AG10803 (cell line): Measurements from ENCODE around the gene HS3ST1.

Experiments used
- DNase-seq: peaks from one replicate; pipeline ENCODE4 v3.0.0; 2010; ENCODE audit warnings: low read depth
- H3K4me3 ChIP-seq: 2 replicates; pipeline ENCODE4 v1.5.1; 2011; ENCODE audit warnings: mild to moderate bottlenecking, low read length, control low read depth
- TF ChIP-seq, protein P1 (sequence below): conservative IDR thresholded peaks from 2 replicates; pipeline ENCODE4 v1.5.1; 2011; ENCODE audit warnings: mild to moderate bottlenecking, low read length, control low read depth, inconsistent platforms

Gene HS3ST1

DNA sequence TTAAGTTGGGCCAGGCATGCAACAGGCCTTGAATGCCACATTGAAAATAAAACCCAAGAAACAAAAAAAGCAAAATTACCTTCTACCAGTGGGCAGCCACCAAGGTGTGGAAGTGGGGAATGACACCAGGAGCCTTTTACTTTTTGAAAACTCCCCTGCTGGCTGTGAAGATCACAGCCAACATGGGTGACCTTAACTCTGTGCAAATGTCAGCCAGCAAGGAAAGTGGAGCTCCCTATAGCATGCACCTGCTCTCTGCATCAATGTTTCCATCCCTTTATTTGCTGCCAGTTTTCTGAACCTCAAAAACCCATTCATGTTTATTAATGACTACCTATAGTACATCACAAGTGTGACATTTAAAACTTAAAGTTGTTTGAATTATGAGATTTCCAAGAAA, 63.7 kb downstream of the HS3ST1 start:
- no peak overlapping the region for H3K4me3 ChIP-seq
- DNase-seq: no peak
- TF ChIP-seq, protein P1, sequence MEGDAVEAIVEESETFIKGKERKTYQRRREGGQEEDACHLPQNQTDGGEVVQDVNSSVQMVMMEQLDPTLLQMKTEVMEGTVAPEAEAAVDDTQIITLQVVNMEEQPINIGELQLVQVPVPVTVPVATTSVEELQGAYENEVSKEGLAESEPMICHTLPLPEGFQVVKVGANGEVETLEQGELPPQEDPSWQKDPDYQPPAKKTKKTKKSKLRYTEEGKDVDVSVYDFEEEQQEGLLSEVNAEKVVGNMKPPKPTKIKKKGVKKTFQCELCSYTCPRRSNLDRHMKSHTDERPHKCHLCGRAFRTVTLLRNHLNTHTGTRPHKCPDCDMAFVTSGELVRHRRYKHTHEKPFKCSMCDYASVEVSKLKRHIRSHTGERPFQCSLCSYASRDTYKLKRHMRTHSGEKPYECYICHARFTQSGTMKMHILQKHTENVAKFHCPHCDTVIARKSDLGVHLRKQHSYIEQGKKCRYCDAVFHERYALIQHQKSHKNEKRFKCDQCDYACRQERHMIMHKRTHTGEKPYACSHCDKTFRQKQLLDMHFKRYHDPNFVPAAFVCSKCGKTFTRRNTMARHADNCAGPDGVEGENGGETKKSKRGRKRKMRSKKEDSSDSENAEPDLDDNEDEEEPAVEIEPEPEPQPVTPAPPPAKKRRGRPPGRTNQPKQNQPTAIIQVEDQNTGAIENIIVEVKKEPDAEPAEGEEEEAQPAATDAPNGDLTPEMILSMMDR: no peak

GRCh38 chr4:11359591-11359990, 69.1 kb downstream of the HS3ST1 start:
- no peak for DNase-seq
- TF ChIP-seq, protein P1: no peak
- no peak overlapping the region for H3K4me3 ChIP-seq

DNA sequence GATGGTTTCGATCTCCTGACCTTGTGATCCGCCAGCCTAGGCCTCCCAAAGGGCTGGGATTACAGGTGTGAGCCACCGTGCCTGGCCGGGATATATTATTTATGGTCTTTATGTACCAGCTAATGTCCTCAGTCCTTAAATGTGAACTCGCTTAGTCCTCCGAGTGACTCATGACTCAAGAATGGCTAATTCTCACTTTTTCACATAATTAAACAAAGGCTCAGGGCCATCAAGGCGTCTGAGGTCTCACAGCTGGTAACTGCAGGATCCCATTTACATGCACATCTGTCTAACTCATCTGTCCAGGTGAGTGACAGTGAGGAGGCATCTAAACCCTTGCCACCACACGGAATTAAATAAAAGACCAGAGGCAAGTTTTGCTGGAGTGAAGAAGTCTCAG, 73.5 kb downstream of the HS3ST1 start:
- no peak for DNase-seq
- TF ChIP-seq, protein P1: no peak

GRCh38 chr4:11354531-11354930, 74.2 kb downstream of the HS3ST1 start:
- DNase-seq: no peak
- no peak overlapping the region for H3K4me3 ChIP-seq
- TF ChIP-seq, protein P1: no peak

More for the DNA sequence above, 73.5 kb downstream of the HS3ST1 start:
- H3K4me3 ChIP-seq: no peak overlapping the region

GRCh38 chr4:11348449-11349088, 80.1 kb downstream of the HS3ST1 start:
- TF ChIP-seq, protein P1: no peak
- DNase-seq: no peak
- no peak overlapping the region for H3K4me3 ChIP-seq

DNA sequence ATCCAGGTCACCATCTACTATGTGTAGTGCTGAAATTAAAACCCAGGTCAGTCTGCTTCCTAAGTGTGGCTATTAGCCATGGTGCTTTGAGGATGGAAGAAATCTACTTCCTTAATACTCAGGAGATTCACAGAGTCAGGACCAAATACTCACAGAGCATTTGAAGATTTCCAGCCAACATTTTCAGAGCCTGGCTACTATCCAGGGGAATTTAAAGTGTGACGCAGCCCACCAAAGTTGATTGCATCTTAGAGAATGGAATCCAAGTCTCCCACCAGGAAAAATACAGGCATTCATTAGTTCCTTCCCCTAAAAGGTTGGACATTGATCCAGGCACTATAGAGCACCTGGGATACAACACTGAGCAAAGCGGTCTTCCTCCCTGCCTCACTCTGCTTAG, 83.8 kb downstream of the HS3ST1 start:
- TF ChIP-seq, protein P1: no peak
- no peak for DNase-seq
- H3K4me3 ChIP-seq: no peak overlapping the region

DNA sequence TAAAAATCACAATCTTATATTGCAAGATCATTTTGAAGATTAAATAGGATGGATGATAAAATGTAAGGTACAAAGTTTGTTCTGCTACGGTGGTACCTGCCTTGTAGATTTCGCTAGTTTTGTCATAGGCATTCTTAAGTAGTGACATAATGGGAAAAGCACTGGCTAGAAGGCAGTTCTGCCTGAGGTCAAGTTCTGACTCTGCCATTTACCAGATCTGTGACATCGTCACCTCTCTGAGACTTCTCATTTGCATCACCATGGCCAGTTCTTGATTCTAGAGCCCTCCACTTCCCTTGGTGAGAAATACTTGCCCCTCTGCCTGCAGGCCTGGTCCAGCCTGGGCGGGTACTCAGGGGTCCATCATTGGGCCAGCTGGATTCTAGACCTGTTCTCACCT, 85.2 kb downstream of the HS3ST1 start:
- no peak overlapping the region for H3K4me3 ChIP-seq
- TF ChIP-seq, protein P1: no peak
- no peak for DNase-seq
